ENCODE measurements around the gene PLD4.

The PLD4 gene

GRCh38 chr14:104966981-104967385 is 42.3 kb downstream of the PLD4 start:
- CTCF ChIA-PET = interaction anchor here (0.9 to 2.0 kb wide), 2 partner anchors 8 to 123 kb away, joined by 4 to 8 read pairs; no protein-coding TSS in a partner anchor
- POLR2A ChIA-PET = no interaction called here
- DNase-seq (ENCODE audit: extremely low spot score) = no peak
- no peak for TF ChIP-seq CTCF (IDR thresholded peaks at IDR 0.05; ENCODE audit: control extremely low read depth, extremely low read depth, low read depth, missing control alignments)

DNA sequence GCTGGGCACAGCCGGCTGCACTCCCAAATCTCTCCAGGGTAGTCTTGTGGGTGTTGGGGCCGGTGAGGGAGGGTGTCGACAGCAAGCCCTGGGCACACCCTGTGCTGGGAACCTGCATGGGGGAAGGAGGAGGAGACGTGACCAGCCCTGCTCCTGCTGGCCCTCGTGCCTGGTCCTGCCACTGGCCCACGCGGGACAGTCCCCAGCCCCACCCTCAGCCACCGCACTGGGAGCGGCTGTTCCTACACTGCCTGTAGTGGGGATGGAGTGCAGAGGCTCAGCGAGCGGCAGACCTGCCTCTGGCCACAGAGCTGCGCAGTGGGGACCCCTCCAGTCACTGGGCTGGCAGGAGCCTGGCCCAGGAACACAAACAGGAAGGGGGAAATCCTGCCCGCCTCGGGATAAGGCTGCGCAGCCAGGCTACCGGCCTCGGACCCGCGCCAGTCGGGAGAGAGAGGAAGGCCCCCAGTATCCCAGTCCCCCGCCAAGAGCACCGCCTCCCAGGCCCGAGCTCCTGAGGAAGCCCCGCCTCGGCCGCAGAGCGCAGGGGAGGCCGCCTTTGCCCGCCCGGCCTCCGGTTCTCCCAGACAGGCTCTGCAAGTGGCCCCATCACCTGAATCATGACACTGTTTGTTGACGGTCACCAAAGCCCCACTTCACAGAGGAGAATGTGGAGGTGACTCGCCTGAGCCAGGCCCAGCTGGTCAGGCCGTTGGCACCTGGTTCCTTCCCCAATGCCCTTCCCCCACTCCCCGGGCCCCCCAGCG is 42.9 kb downstream of the PLD4 start:
- TF ChIP-seq CTCF (IDR thresholded peaks at IDR 0.05; ENCODE audit: control extremely low read depth, extremely low read depth, low read depth, missing control alignments) = no peak
- POLR2A ChIA-PET = no interaction called here
- DNase-seq (ENCODE audit: extremely low spot score) = no peak
- CTCF ChIA-PET = interaction anchor here (0.9 to 2.0 kb wide), 2 partner anchors 8 to 123 kb away, joined by 4 to 8 read pairs; no protein-coding TSS in a partner anchor

- TF ChIP-seq CTCF (IDR thresholded peaks at IDR 0.05; ENCODE audit: control extremely low read depth, extremely low read depth, low read depth, missing control alignments) = no peak
- CTCF ChIA-PET = interaction anchor here (2.0 kb wide), 1 partner anchor 7 kb away, joined by 8 read pairs; no protein-coding TSS in a partner anchor
- POLR2A ChIA-PET = no interaction called here
- DNase-seq (ENCODE audit: extremely low spot score) = no peak
Observed at GRCh38 chr14:104968153-104968527, 43.5 kb downstream of the PLD4 start.

DNA sequence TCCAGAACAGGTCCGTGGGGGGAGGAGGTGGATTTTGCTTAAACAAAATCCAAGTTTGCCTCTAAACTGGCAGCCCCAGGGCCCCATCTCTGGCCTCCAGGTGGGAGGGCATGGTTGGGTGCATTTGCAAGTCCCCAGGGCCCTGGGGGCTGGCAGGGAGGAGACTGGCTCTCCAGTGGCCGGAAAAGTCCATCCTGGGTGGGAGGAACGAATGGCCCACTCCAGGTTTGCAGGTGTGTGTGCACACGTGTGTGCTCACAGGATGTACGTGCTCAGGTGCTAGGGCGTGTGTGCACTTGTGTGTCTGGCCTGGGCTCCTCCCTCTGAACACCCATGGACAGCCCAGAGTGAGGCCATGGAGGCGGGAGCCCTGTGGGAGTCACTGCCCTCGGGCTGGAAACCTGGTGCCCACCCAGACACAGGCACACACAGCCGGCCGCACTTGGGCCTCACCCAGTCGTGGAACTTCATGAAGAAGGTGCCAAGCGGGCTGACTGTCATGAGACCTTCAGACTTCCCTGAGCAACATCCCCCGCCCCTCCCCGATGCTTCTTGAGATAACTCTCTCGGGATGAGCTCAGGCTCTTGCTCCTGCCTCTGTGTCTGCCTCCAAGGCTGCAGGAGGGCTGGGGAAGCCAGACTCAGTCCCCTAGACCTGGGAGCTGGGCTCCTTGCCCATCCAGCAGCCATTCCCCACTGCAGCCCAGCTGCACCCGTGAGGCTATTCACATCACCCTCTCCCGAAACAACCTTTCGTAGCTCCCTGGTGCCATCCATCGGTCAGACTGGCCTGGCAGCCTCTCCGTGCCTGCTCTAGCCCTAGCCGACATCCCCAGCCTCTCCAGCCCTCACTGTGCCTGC is 44.1 kb downstream of the PLD4 start:
- CTCF ChIA-PET = interaction anchor here (1.2 kb wide), 1 partner anchor 72 kb away, joined by 3 read pairs; no protein-coding TSS in a partner anchor
- DNase-seq (ENCODE audit: extremely low spot score) = no peak
- POLR2A ChIA-PET = interaction anchor here (0.5 to 0.6 kb wide), 2 partner anchors 52 to 392 kb away, joined by 3 read pairs; partner anchors contain the start of gene CDCA4
- TF ChIP-seq CTCF (IDR thresholded peaks at IDR 0.05; ENCODE audit: control extremely low read depth, extremely low read depth, low read depth, missing control alignments) = no peak

DNA sequence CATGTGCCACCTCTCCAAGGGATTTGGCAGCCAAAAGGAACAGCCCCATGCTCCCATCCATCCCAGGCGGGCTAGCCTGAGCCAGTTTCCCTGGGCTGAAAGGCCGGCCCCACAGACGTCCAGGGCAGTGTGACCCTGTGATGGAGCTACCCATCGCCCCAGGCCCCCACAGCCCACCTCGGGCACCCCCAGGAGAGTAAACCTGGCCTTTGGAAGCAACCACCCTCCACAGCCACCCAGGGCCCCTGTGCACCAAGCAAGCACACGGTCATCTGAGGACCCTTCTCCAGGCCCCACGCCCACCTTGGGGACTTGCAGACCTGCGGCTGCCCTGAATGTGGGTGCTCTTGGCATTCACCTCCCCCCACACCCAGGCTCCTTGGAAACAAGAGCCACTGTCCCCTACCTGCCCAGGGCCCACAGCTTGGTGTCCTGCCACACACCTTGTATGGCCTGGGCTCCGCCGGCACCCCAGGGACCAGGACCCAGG is 45.1 kb downstream of the PLD4 start:
- ChIA-PET POLR2A (interaction anchor here (0.5 to 0.6 kb wide), 2 partner anchors 51 to 391 kb away, joined by 3 read pairs; partner anchors contain the start of gene CDCA4), CTCF (interaction anchor here (1.2 to 1.5 kb wide), 2 partner anchors 71 to 75 kb away, joined by 3 to 4 read pairs; no protein-coding TSS in a partner anchor)
- TF ChIP-seq CTCF (IDR thresholded peaks at IDR 0.05; ENCODE audit: control extremely low read depth, extremely low read depth, low read depth, missing control alignments) = no peak
- no peak for DNase-seq (ENCODE audit: extremely low spot score)
